Femur (tissue), 1 donor: ENCODE data around the gene PKN2.

Experiments used
- DNase-seq: peaks from one replicate; pipeline ENCODE4 v3.0.0-alpha.2; 2017

PKN2 gene

GRCh38 chr1:88683541-88684481, at the start of gene PKN2:
Gene PKN2, plus strand, starts transcription at chr1:88684273. Its CDS starts 308 bp downstream, at chr1:88684581.
- peak; percentile 99 for DNase-seq

- DNase-seq = no peak
Observed at GRCh38 chr1:88634538-88634937, 49.5 kb upstream of the PKN2 start.

GRCh38 chr1:88640060-88640459, 44.0 kb upstream of the PKN2 start:
- no peak for DNase-seq

- DNase-seq = no peak
Observed at GRCh38 chr1:88645886-88646285, 38.2 kb upstream of the PKN2 start.

GRCh38 chr1:88646476-88647248, 37.4 kb upstream of the PKN2 start:
- no peak for DNase-seq

GRCh38 chr1:88647249-88647645, 36.8 kb upstream of the PKN2 start:
- DNase-seq = no peak

- no peak for DNase-seq
Observed at GRCh38 chr1:88647749-88648415, 36.2 kb upstream of the PKN2 start.

- DNase-seq = no peak
Observed at GRCh38 chr1:88648706-88649105, 35.4 kb upstream of the PKN2 start.

- no peak for DNase-seq
Observed at GRCh38 chr1:88649932-88650331, 34.1 kb upstream of the PKN2 start.

GRCh38 chr1:88650676-88651418, 33.2 kb upstream of the PKN2 start:
- no peak for DNase-seq

- no peak for DNase-seq
Observed at GRCh38 chr1:88655140-88655539, 28.9 kb upstream of the PKN2 start.

- DNase-seq = no peak
Observed at GRCh38 chr1:88655685-88656299, 28.3 kb upstream of the PKN2 start.

- no peak for DNase-seq
Observed at GRCh38 chr1:88658419-88658818, 25.7 kb upstream of the PKN2 start.

- DNase-seq = no peak
Observed at GRCh38 chr1:88659552-88659951, 24.5 kb upstream of the PKN2 start.

GRCh38 chr1:88661188-88661587, 22.9 kb upstream of the PKN2 start:
- DNase-seq = no peak

- no peak for DNase-seq
Observed at GRCh38 chr1:88661951-88662699, 21.9 kb upstream of the PKN2 start.

GRCh38 chr1:88662723-88663122, 21.4 kb upstream of the PKN2 start:
- no peak for DNase-seq

- DNase-seq = no peak
Observed at GRCh38 chr1:88668405-88668804, 15.7 kb upstream of the PKN2 start.

- no peak for DNase-seq
Observed at GRCh38 chr1:88670462-88670861, 13.6 kb upstream of the PKN2 start.

GRCh38 chr1:88673446-88673845, 10.6 kb upstream of the PKN2 start:
- DNase-seq = no peak

- no peak for DNase-seq
Observed at GRCh38 chr1:88678405-88678804, 5.7 kb upstream of the PKN2 start.
